Keratinocyte (primary cell): ENCODE measurements around the gene KCNH2. TPM values are rescaled to one million over a fixed set of nuclear protein-coding genes. Genes with fewer than 3 reads are reported as not detected.

Experiments used
- DNase-seq: peaks from one replicate; pipeline ENCODE4 v3.0.0-alpha.2; 2011; ENCODE audit warnings: low read depth, missing footprints, low spot score
- FAIRE-seq: peaks from 2 replicates; lab custom pipeline; 2011; peaks lifted over from hg19 to GRCh38; lab: Jason Lieb, UNC
- H2AFZ ChIP-seq: 2 replicates; pipeline ENCODE4 v1.6.0; 2012; ENCODE audit warnings: low read length, control low read depth, inconsistent platforms; ENCODE audit not compliant: control insufficient read depth
- H3K27ac ChIP-seq: 2 replicates; pipeline ENCODE4 v1.5.1; 2011; ENCODE audit warnings: low read length; ENCODE audit not compliant: control insufficient read depth, insufficient read depth
- H3K27me3 ChIP-seq: 3 replicates; pipeline ENCODE4 v1.6.0; 2011; ENCODE audit warnings: low read length; ENCODE audit not compliant: control insufficient read depth, insufficient read depth; ENCODE audit errors: extremely low read depth
- H3K36me3 ChIP-seq, 2 experiments: 2 replicates in 1 of 2; 3 replicates in 1 of 2; pipeline ENCODE4 v1.5.1; 2011; ENCODE audit warnings: low read length in 2 of 2, mild to moderate bottlenecking in 1 of 2; ENCODE audit not compliant: control insufficient read depth in 2 of 2, insufficient read depth in 2 of 2; ENCODE audit errors: extremely low read depth in 1 of 2
- H3K4me1 ChIP-seq: 3 replicates; pipeline ENCODE4 v1.5.1; 2011; ENCODE audit warnings: low read length; ENCODE audit not compliant: control insufficient read depth, insufficient read depth; ENCODE audit errors: extremely low read depth
- H3K4me2 ChIP-seq: 3 replicates; pipeline ENCODE4 v1.6.0; 2011; ENCODE audit warnings: low read depth, low read length; ENCODE audit not compliant: control insufficient read depth, insufficient read depth; ENCODE audit errors: extremely low read depth
- H3K4me3 ChIP-seq, 3 experiments: fragments of 200-600 bp in 1 of 3; sonication (generic) in 1 of 3; 2 replicates in 2 of 3; 3 replicates in 1 of 3; pipeline ENCODE4 v1.5.1; 2011 to 2016; ENCODE audit warnings: low read length in 3 of 3, mild to moderate bottlenecking in 3 of 3, control low read depth in 2 of 3, inconsistent platforms in 1 of 3, low read depth in 1 of 3, mixed read lengths in 1 of 3, mixed run types in 1 of 3, moderate library complexity in 1 of 3; ENCODE audit not compliant: control insufficient read depth in 2 of 3, insufficient read depth in 2 of 3; ENCODE audit errors: extremely low read depth in 1 of 3
- H3K79me2 ChIP-seq: 2 replicates; pipeline ENCODE4 v1.6.0; 2012; ENCODE audit warnings: low read length; ENCODE audit not compliant: control insufficient read depth, insufficient read depth
- H3K9ac ChIP-seq: 3 replicates; pipeline ENCODE4 v1.6.0; 2011; ENCODE audit warnings: low read length; ENCODE audit not compliant: control insufficient read depth, insufficient read depth; ENCODE audit errors: extremely low read depth
- H3K9me1 ChIP-seq: 3 replicates; pipeline ENCODE4 v1.6.0; 2011; ENCODE audit warnings: low read length; ENCODE audit not compliant: control insufficient read depth, insufficient read depth; ENCODE audit errors: extremely low read depth
- H3K9me3 ChIP-seq: 2 replicates; pipeline ENCODE4 v1.5.1; 2012; ENCODE audit warnings: low read depth, low read length; ENCODE audit not compliant: control insufficient read depth
- H4K20me1 ChIP-seq: 3 replicates; pipeline ENCODE4 v1.6.0; 2011; ENCODE audit warnings: low read length; ENCODE audit not compliant: control insufficient read depth, insufficient read depth; ENCODE audit errors: extremely low read depth
- CTCF ChIP-seq, 3 experiments: IDR thresholded peaks in 1 of 3; conservative IDR thresholded peaks in 1 of 3; optimal IDR thresholded peaks in 1 of 3; 2 replicates in 2 of 3; 3 replicates in 1 of 3; pipeline versions ENCODE3 to v1.5.1; 2011; ENCODE audit warnings: low read length in 3 of 3, mild to moderate bottlenecking in 3 of 3, moderate library complexity in 2 of 3, control low read depth in 1 of 3, inconsistent platforms in 1 of 3; ENCODE audit not compliant: insufficient read depth in 2 of 3; ENCODE audit errors: extremely low read depth in 1 of 3
- EZH2 ChIP-seq: IDR thresholded peaks from one replicate; pipeline ENCODE4 v1.6.1; 2012; ENCODE audit warnings: inconsistent platforms, mild to moderate bottlenecking, low read length, moderate library complexity
- dilution Hi-C: fragments of 300-500 bp; cut with MboI; formaldehyde crosslinking; loops from one replicate; pipeline ENCODE4 v1.7.0; 2020; ENCODE audit warnings: low sequenced_read_pairs; ENCODE audit not compliant: extremely low pct_ligation_motif_present
- polyA plus RNA-seq, 5 experiments: library from polyadenylated mRNA; depleted of rRNA in 3 of 5; stranded (reverse) in 3 of 5; stranded (forward) in 1 of 5; unstranded in 1 of 5; fragments of >200 nt; gene quantifications; 1 replicate in 1 of 5; 2 replicates in 3 of 5; 3 replicates in 1 of 5; pipeline versions ENCODE4 v1.2.1 to v1.2.3, GENCODE V29; 2011 to 2012; ENCODE audit warnings: missing spikeins in 2 of 5, low read depth in 1 of 5, low replicate concordance in 1 of 5

KCNH2 gene
- polyA plus RNA-seq, 1 donor (not counting 4 experiments of a cell fraction or from before 2014, with no cell fraction given) = 0.03 TPM

GRCh38 chr7:150924369-150924781, 53.7 kb downstream of the KCNH2 start:
- no peak for FAIRE-seq
- Histone ChIP-seq H3K36me3 (no peaks in the 10 kb centered on the region), H4K20me1 (no peaks in the 10 kb centered on the region), H3K9ac (no peak overlapping the region), H3K9me1 (no peaks in the 10 kb centered on the region), H3K4me1 (no peaks in the 10 kb centered on the region), H3K27me3 (no peaks in the 10 kb centered on the region), H3K4me2 (no peak overlapping the region), H3K27ac (no peak overlapping the region), H3K79me2 (no peaks in the 10 kb centered on the region), H2AFZ (no peak overlapping the region), H3K4me3 (no peak overlapping the region), H3K9me3 (no peaks in the 10 kb centered on the region)
- dilution Hi-C loops = no loop called here
- DNase-seq = no peak
- TF ChIP-seq EZH2 (no peak), CTCF (optimal IDR thresholded peaks at IDR 0.05 in 1 of 3, IDR thresholded peaks at IDR 0.05 in 1 of 3, conservative IDR thresholded peaks at IDR 0.05 in 1 of 3; ENCODE audit: extremely low read depth in 1 of 3, insufficient read depth in 2 of 3, low read length in 3 of 3) (no peak)

- H3K4me1 ChIP-seq = no peaks in the 10 kb centered on the region
- no peaks in the 10 kb centered on the region for H3K9me3 ChIP-seq
- H3K36me3 ChIP-seq = no peaks in the 10 kb centered on the region
- H3K27ac ChIP-seq = no peak overlapping the region
- H3K4me2 ChIP-seq = no peak overlapping the region
- no peak overlapping the region for H3K4me3 ChIP-seq
- no peak overlapping the region for H2AFZ ChIP-seq
- H3K79me2 ChIP-seq = no peaks in the 10 kb centered on the region
- no peaks in the 10 kb centered on the region for H3K27me3 ChIP-seq
- FAIRE-seq (no peak), DNase-seq (no peak)
- H3K9ac ChIP-seq = no peak overlapping the region
- no peaks in the 10 kb centered on the region for H4K20me1 ChIP-seq
- no peaks in the 10 kb centered on the region for H3K9me1 ChIP-seq
- TF ChIP-seq CTCF (optimal IDR thresholded peaks at IDR 0.05 in 1 of 3, IDR thresholded peaks at IDR 0.05 in 1 of 3, conservative IDR thresholded peaks at IDR 0.05 in 1 of 3; ENCODE audit: extremely low read depth in 1 of 3, insufficient read depth in 2 of 3, low read length in 3 of 3) (no peak), EZH2 (no peak)
- dilution Hi-C loops = no loop called here
These were observed 54.3 kb downstream of the KCNH2 start for GRCh38 chr7:150923802-150924201.
